GM13976 (cell line): ENCODE results near the gene SAYSD1.

Experiments used
- DNase-seq: peaks from one replicate; pipeline ENCODE4 v3.0.0; 2012; ENCODE audit warnings: low spot score
- CTCF ChIP-seq: IDR thresholded peaks from 2 replicates; pipeline ENCODE4 v1.5.1; 2012; ENCODE audit warnings: borderline replicate concordance, mild to moderate bottlenecking; ENCODE audit not compliant: insufficient read depth; ENCODE audit errors: extremely low read depth, missing control alignments, control extremely low read depth
- in situ Hi-C: fragments of 300-500 bp; cut with MboI; formaldehyde crosslinking; loops from one replicate; pipeline ENCODE4 v1.12.0; 2022; ENCODE audit warnings: low sequenced_read_pairs, mixed read lengths, inconsistent platforms; ENCODE audit not compliant: unreplicated experiment

Gene SAYSD1

GRCh38 chr6:39114704-39115599 is at the start of gene SAYSD1:
SAYSD1 (minus strand) TSS chr6:39115186; CDS start chr6:39115089, 97 bp downstream.
- in situ Hi-C loops = no loop called here
- no peak for TF ChIP-seq CTCF
- peak; percentile 92 for DNase-seq

GRCh38 chr6:39157511-39157910 is 42.5 kb upstream of the SAYSD1 start:
- no peak for DNase-seq
- TF ChIP-seq CTCF = no peak
- in situ Hi-C loops = no loop called here

GRCh38 chr6:39156801-39157200 is 41.8 kb upstream of the SAYSD1 start:
- in situ Hi-C loops = no loop called here
- no peak for TF ChIP-seq CTCF
- DNase-seq = no peak

- DNase-seq = no peak
- no peak for TF ChIP-seq CTCF
- in situ Hi-C loops = no loop called here
These were observed 39.7 kb upstream of the SAYSD1 start for GRCh38 chr6:39154705-39155104.

- in situ Hi-C loops = no loop called here
- TF ChIP-seq CTCF = no peak
- no peak for DNase-seq
These were observed 38.9 kb upstream of the SAYSD1 start for GRCh38 chr6:39153766-39154397.

GRCh38 chr6:39152262-39152661 is 37.3 kb upstream of the SAYSD1 start:
- in situ Hi-C loops = no loop called here
- no peak for TF ChIP-seq CTCF
- no peak for DNase-seq
